ENCODE measurements around the gene BEGAIN. TPM values are rescaled to one million over a fixed set of nuclear protein-coding genes. Genes with fewer than 3 reads are reported as not detected.

The BEGAIN gene
- total RNA-seq, 1 donor from 2014 or later = 1.3 TPM

DNA sequence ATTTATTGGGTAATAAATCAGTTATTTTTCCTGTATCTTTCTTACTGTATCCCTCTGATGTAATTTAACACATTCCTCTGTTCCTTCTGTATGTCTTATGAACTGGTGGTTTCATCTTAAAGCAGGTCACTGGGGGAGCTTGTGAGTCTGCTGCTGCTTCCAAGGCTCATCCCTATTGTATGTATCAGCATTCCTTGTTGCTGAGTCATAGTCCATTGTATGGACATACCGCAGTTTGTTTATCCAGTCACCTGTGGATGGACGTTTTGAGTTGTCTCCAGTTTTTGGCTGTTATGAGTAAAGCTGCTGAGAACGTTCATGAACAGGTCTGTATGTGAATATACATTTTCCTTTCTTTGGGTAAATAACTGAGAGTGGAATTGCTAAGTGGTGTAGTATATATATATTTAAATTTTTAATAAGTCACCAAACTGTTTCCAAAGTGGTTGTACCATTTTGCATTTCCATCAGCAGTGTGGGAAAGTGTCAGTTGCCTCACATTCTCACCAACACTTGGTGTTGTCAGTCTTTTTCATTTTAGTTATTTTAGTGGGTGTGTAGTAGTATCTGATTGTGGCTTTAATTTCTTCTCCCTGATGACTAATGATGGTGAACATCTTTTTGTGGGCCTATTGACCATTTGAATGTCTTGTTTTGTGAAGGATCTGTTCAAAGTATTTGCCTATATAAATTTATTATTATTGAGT is 82.7 kb downstream of the BEGAIN start:
- no peak overlapping the region for H3K4me3 ChIP-seq
- no peaks in the 10 kb centered on the region for H3K4me1 ChIP-seq
- H3K27ac ChIP-seq = no peak overlapping the region
- intact Hi-C loops (cut with DNase I) = no loop called here
- DNase-seq = no peak
- no peak for ATAC-seq
- H3K27me3 ChIP-seq (ENCODE audit: low read depth) = no peaks in the 10 kb centered on the region
- no peaks in the 10 kb centered on the region for H3K36me3 ChIP-seq
- H3K9me3 ChIP-seq = peaks cover 5% of the 10 kb centered on the region
- TF ChIP-seq, protein P1, sequence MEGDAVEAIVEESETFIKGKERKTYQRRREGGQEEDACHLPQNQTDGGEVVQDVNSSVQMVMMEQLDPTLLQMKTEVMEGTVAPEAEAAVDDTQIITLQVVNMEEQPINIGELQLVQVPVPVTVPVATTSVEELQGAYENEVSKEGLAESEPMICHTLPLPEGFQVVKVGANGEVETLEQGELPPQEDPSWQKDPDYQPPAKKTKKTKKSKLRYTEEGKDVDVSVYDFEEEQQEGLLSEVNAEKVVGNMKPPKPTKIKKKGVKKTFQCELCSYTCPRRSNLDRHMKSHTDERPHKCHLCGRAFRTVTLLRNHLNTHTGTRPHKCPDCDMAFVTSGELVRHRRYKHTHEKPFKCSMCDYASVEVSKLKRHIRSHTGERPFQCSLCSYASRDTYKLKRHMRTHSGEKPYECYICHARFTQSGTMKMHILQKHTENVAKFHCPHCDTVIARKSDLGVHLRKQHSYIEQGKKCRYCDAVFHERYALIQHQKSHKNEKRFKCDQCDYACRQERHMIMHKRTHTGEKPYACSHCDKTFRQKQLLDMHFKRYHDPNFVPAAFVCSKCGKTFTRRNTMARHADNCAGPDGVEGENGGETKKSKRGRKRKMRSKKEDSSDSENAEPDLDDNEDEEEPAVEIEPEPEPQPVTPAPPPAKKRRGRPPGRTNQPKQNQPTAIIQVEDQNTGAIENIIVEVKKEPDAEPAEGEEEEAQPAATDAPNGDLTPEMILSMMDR (IDR thresholded peaks at IDR 0.05) = no peak

GRCh38 chr14:100503251-100503650 is 84.0 kb downstream of the BEGAIN start:
- Histone ChIP-seq H3K36me3 (no peaks in the 10 kb centered on the region), H3K4me1 (no peaks in the 10 kb centered on the region), H3K27ac (no peak overlapping the region), H3K4me3 (no peak overlapping the region), H3K27me3 (ENCODE audit: low read depth) (no peaks in the 10 kb centered on the region), H3K9me3 (peaks cover 5% of the 10 kb centered on the region)
- ATAC-seq = no peak
- no peak for DNase-seq
- intact Hi-C loops (cut with DNase I) = no loop called here
- TF ChIP-seq, protein P1 (IDR thresholded peaks at IDR 0.05) = no peak

- H3K4me3 ChIP-seq = no peak overlapping the region
- DNase-seq = no peak
- no peaks in the 10 kb centered on the region for H3K36me3 ChIP-seq
- intact Hi-C loops (cut with DNase I) = no loop called here
- H3K4me1 ChIP-seq = no peaks in the 10 kb centered on the region
- H3K9me3 ChIP-seq = peaks cover 5% of the 10 kb centered on the region
- TF ChIP-seq, protein P1 (IDR thresholded peaks at IDR 0.05) = no peak
- no peak overlapping the region for H3K27ac ChIP-seq
- no peaks in the 10 kb centered on the region for H3K27me3 ChIP-seq (ENCODE audit: low read depth)
- no peak for ATAC-seq
Measured at GRCh38 chr14:100502622-100503220, 84.5 kb downstream of the BEGAIN start.

DNA sequence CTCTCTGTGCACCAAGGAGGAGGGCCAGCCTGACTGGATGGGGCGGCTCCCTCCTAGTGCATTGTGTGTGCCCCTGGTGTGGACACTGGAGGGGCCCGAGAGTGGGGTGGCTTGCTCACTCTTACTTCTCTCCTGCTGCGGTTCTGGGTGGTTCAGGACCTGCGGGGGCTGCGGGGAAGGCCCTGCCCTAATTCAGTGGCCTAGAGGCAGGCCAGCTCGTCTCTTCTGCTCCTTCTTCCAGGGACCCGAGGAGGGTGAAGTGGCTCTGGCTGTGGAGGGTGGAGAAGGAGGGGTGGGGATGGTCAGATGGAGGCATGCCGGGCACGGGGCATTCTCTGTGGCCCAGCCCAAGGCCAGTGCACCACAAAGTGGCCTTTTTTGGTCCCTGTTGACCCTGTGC is 87.1 kb downstream of the BEGAIN start:
- Histone ChIP-seq H3K9me3 (no peaks in the 10 kb centered on the region), H3K27me3 (ENCODE audit: low read depth) (no peaks in the 10 kb centered on the region), H3K4me1 (no peaks in the 10 kb centered on the region), H3K4me3 (no peak overlapping the region), H3K36me3 (no peaks in the 10 kb centered on the region), H3K27ac (no peak overlapping the region)
- TF ChIP-seq, protein P1 (IDR thresholded peaks at IDR 0.05) = no peak
- no peak for DNase-seq
- intact Hi-C loops (cut with DNase I) = no loop called here
- ATAC-seq = no peak

DNA sequence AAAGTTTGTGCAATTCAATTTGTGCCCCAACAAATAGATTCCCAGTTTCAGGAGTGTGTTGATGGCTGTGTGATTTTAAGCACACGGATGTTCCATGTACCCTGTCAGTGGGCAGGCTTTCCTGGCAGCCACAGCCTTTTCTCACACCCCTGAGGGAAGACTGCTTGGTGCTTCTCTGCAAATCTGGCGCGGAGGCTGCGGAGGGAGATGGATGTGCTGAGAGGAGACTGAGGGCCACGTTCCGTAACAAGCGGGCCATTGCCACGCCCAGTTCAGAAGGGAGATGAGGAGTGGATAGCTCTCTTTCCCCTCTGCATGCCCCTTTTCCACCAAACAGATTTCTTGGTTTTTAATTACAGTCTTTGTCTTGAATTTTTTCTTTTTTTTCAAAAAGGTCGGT is 89.1 kb downstream of the BEGAIN start:
- TF ChIP-seq, protein P1 (IDR thresholded peaks at IDR 0.05) = no peak
- intact Hi-C loops (cut with DNase I) = no loop called here
- H3K27ac ChIP-seq = no peak overlapping the region
- H3K27me3 ChIP-seq (ENCODE audit: low read depth) = no peaks in the 10 kb centered on the region
- H3K4me3 ChIP-seq = no peak overlapping the region
- ATAC-seq = no peak
- peaks cover 4% of the 10 kb centered on the region for H3K9me3 ChIP-seq
- H3K4me1 ChIP-seq = no peaks in the 10 kb centered on the region
- DNase-seq = no peak
- H3K36me3 ChIP-seq = no peaks in the 10 kb centered on the region

Measured in lower lobe of right lung (tissue), 2 donors.